Heart left ventricle (tissue), 16 donors: ENCODE data around the gene LRRC15. TPM values are rescaled to one million over a fixed set of nuclear protein-coding genes. Genes with fewer than 3 reads are reported as not detected.

ENCODE experiments used
- ATAC-seq, 4 donors: fragments of 200-7000 bp; cut with Tn5 transposase; one replicate each; pipeline ENCODE4 v1.9.1; 2020 to 2022; ENCODE audit warnings: moderate library complexity in 4 of 4, mild to moderate bottlenecking in 3 of 4, moderate number of reproducible peaks in 1 of 4
- DNase-seq, 5 donors: peaks; one replicate each; pipeline ENCODE4 v3.0.0-alpha.2; 2020
- H3K27ac ChIP-seq, 12 donors: fragments of 200-600 bp; sonication (generic) in 4 of 12; one replicate each; pipeline versions ENCODE4 v1.5.0 to v1.8.0; 2016 to 2022; ENCODE audit warnings: mild to moderate bottlenecking in 2 of 12
- H3K27me3 ChIP-seq, 9 donors: fragments of 200-600 bp; sonication (generic) in 2 of 9; one replicate each; pipeline versions ENCODE4 v1.5.1 to v1.8.0; 2016 to 2022; ENCODE audit warnings: mild to moderate bottlenecking in 3 of 9
- H3K36me3 ChIP-seq, 9 donors: fragments of 200-600 bp; sonication (generic) in 2 of 9; one replicate each; pipeline versions ENCODE4 v1.5.0 to v1.8.0; 2018 to 2022; ENCODE audit warnings: mild to moderate bottlenecking in 2 of 9
- H3K4me1 ChIP-seq, 12 donors: fragments of 200-600 bp; sonication (generic) in 4 of 12; one replicate each; pipeline versions ENCODE4 v1.5.0 to v1.8.0; 2016 to 2022; ENCODE audit warnings: mild to moderate bottlenecking in 3 of 12
- H3K4me3 ChIP-seq, 12 donors: fragments of 200-600 bp; sonication (generic) in 4 of 12; one replicate each; pipeline versions ENCODE4 v1.5.0 to v1.8.0; 2017 to 2022; ENCODE audit warnings: mild to moderate bottlenecking in 9 of 12, moderate library complexity in 4 of 12
- H3K9me3 ChIP-seq, 12 donors: fragments of 200-600 bp; sonication (generic) in 4 of 12; one replicate each; pipeline versions ENCODE4 v1.5.0 to v1.8.0; 2016 to 2022; ENCODE audit warnings: mild to moderate bottlenecking in 1 of 12
- POLR2A ChIP-seq, 2 donors: fragments of 450-650 bp; IDR thresholded peaks; one replicate each; pipeline ENCODE4 v1.6.1; 2017; ENCODE audit warnings: antibody characterized with exemption in 2 of 2, mild to moderate bottlenecking in 2 of 2, moderate library complexity in 2 of 2
- WGBS, 4 donors: extraction: QIAGEN DNeasy Blood & Tissue Kit in 2 of 4; methylation state at CpG; one replicate each; pipeline versions ENCODE4 v1.1.5 to v1.1.7; 2013 to 2018; 5-methylcytosine and 5-hydroxymethylcytosine counted together
- intact Hi-C, 10 donors: fragments of 100-400 bp; cut with DNase I; formaldehyde crosslinking; loops; one replicate each; pipeline versions ENCODE4 v1.11.1 to v1.14.2; 2022
- polyA plus RNA-seq, 2 donors: library from polyadenylated mRNA; stranded (reverse); fragments of 200-250 nt; gene quantifications; one replicate each; pipeline ENCODE4 v1.2.3, GENCODE V29; 2013
- total RNA-seq, 9 donors: library from RNA; depleted of rRNA in 2 of 9; stranded (reverse); fragments of >200 nt in 2 of 9; fragmentation: NEBNext Ultra II Directional in 3 of 9; extraction: Animal tissue kit (Norgen Biotek cat#: 25700) in 3 of 9; gene quantifications; one replicate each; pipeline versions ENCODE4 v1.1.0 to v1.2.4, GENCODE V29; 2016 to 2023
- TF ChIP-seq, protein P1 (sequence below), 12 donors: fragments of 200-600 bp; sonication (generic) in 4 of 12; IDR thresholded peaks; one replicate each; pipeline versions ENCODE4 v1.5.0 to v1.8.0; 2018 to 2022; ENCODE audit warnings: antibody characterized with exemption in 12 of 12, mild to moderate bottlenecking in 5 of 12
- donor health status: ischemic (EF 13 %, LVEDD 7.1; RV severe dilation, severe dysfunction).
- donor health status: healthy with polysubstance abuse.
- donor health status: DM: no; HTN: yes; CAD: no.
- donor health status: DM: no; HTN: no; CAD: no.
- donor health status: ischemic (EF 25% LVEDD 6.9; RV normal size, moderate dysfunction).
- donor health status: ischemic (EF 25% LVEDD 5.7; RV mildly dilated, moderate dysfunction).
- donor health status: healthy.
- donor health status: DM: yes; HTN: yes; CAD: no.
- donor health status: ischemic (EF 35%, LVEDD 5.7; RV mildly dilated, moderate dysfunction).
- donor health status: nonischemic (EF 11% LVEDD 7.7; RV severe dilation, severe dysfunction).
- donor health status: DM: yes; HTN: yes; CAD: no.
- donor health status: PGD.
- donor health status: ischemic (EF 29% LVEDD 5.4; RV normal size, mild dysfunction).
- donor health status: nonischemic (EF 23%, LVEDD 6.1; RV moderate dilation, normal function).

Gene LRRC15
- total and polyA plus RNA-seq, 11 donors, result 0.04 to 1.9 (median 0.12) TPM; not detected in 1

DNA sequence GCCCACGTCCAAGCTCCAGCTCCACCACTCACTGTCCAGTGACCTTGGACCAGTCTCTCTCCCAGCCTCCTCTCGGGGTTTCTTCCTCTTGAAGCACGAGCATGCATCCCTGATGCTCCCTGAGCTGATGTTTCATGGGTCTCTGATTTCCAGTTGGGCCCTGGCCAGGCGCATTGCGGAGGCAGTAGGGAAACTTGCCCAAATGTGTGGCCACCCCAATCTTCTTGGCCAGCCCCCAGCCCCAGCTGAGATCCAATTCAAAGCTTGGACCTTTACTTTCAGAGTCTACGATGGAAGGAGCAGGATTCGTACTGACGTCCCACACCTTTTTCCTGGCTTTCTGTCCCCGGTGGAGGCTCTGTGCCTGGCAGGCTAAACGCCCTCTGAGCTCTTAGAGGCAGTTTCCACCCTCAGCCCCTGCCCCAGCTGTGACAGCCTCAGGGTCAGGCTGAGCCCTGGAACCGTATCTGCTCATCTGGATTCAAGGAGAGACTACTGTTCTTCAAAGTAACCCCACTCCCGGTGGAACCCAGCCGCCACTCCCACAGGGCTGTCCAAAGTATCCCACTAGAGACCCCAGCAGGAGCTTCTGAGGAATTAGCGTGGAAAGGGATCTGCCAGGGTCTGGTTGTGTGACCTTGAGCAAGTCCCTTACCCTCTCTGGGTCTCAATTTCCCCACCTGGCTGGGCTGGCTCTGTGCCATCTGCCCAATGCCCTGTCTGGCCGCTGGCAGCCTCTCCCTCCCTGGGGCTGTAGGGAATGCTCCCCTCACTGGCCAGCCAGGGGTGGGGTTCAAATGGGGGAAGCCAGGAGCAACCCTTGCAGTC, 55.8 kb downstream of the LRRC15 start:
- Histone ChIP-seq H3K4me1 (peaks cover 0 to 39% (median 19%) of the 10 kb centered on the region in 12 donors), H3K9me3 (peaks cover 0 to 5% (median under 1%) of the 10 kb centered on the region in 12 donors), H3K27ac (peak overlapping the region in 1 of 12 donors; percentile 71), H3K27me3 (peaks cover 0 to 54% (median 14%) of the 10 kb centered on the region in 9 donors), H3K4me3 (no peak overlapping the region), H3K36me3 (no peaks in the 10 kb centered on the region)
- ATAC-seq, result no peak
- intact Hi-C loops, result loop anchor here (2.0 to 10.0 kb wide), 14 partner anchors 41 to 649 kb away; partner anchors contain the start of gene HES1 (in 1 of the 10)
- peak in 3 of 5 donors; percentile 24 to 76 (median 51) for DNase-seq
- TF ChIP-seq POLR2A (IDR thresholded peaks at IDR 0.05), result no peak
- TF ChIP-seq, protein P1, sequence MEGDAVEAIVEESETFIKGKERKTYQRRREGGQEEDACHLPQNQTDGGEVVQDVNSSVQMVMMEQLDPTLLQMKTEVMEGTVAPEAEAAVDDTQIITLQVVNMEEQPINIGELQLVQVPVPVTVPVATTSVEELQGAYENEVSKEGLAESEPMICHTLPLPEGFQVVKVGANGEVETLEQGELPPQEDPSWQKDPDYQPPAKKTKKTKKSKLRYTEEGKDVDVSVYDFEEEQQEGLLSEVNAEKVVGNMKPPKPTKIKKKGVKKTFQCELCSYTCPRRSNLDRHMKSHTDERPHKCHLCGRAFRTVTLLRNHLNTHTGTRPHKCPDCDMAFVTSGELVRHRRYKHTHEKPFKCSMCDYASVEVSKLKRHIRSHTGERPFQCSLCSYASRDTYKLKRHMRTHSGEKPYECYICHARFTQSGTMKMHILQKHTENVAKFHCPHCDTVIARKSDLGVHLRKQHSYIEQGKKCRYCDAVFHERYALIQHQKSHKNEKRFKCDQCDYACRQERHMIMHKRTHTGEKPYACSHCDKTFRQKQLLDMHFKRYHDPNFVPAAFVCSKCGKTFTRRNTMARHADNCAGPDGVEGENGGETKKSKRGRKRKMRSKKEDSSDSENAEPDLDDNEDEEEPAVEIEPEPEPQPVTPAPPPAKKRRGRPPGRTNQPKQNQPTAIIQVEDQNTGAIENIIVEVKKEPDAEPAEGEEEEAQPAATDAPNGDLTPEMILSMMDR (IDR thresholded peaks at IDR 0.05), result no peak
- 57 to 72% (median 64%) methylated on average over 14 to 15 of the region's 15 CpGs for WGBS, 4 donors

DNA sequence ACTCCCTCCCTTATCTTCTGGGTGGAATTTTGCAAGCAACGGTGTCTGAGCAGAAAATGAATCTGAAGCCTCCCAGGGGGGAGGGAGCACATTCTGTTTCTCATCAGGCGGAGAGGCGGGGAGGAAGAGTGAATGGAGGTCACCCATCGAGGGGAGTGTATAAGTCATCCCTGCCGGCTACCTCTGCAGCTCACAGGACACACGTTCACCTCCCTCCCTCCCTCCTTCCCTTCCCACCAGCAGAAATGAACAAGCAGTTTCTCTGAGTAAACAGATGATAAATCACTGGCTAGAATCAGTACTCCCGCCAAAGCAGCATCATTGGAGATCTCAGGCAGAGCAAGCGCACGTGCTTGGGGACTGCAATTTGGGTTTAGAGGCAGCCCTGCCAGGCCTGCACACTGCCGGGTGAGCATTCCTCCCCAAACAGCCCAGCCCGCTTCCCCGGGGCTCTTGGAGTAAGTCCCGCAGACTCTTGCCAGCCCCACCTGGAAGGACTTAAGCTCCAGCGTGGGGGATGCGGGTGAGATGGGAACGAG, 56.7 kb downstream of the LRRC15 start:
- peak overlapping the region in 1 of 12 donors; percentile 71 for H3K27ac ChIP-seq
- H3K9me3 ChIP-seq, result no peaks in the 10 kb centered on the region
- H3K4me3 ChIP-seq, result no peak overlapping the region
- intact Hi-C loops, result loop anchor here in 9 of 10 donors (2.0 to 10.0 kb wide), 7 partner anchors 41 to 648 kb away; no protein-coding TSS in a partner anchor
- H3K4me1 ChIP-seq, result peaks cover 0 to 39% (median 19%) of the 10 kb centered on the region in 12 donors
- ATAC-seq (no peak), DNase-seq (peak in 1 of 5 donors; percentile 70)
- WGBS, 4 donors, result 44 to 55% (median 50%) methylated on average over 16 of the region's 16 CpGs
- H3K27me3 ChIP-seq, result peaks cover 0 to 54% (median 14%) of the 10 kb centered on the region in 9 donors
- no peaks in the 10 kb centered on the region for H3K36me3 ChIP-seq
- TF ChIP-seq, protein P1 (IDR thresholded peaks at IDR 0.05), result no peak
- TF ChIP-seq POLR2A (IDR thresholded peaks at IDR 0.05), result no peak

DNA sequence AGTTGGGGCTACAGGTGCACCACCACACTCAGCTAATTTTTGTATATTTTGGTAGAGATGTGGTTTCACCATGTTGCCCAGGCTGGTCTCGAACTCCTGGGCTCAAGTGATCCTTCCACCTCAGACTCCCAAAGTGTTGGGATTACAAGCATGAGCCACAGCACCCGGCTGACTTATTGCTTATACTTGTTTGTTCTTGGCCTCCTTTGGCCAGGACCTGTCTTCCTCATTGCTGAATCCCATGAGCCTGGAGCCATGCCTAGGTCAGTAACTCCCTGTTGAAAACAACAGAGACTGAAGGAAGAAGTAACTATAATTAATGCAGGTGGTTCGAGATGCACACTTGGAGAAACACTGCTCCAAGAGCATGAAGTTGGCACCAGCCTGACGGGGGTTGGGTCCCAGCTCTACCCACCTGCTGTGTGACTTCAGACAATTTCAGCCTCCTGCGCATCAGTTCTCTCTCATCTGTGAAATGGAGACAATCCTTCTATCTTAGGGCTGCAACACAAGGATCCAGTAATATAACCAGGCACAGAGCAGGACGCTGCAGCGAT, 57.3 kb downstream of the LRRC15 start:
- Histone ChIP-seq H3K27me3 (peaks cover 0 to 52% (median 10%) of the 10 kb centered on the region in 9 donors), H3K4me1 (peaks cover 0 to 39% (median 19%) of the 10 kb centered on the region in 12 donors), H3K27ac (peak overlapping the region in 1 of 12 donors; percentile 71), H3K36me3 (no peaks in the 10 kb centered on the region), H3K4me3 (no peak overlapping the region), H3K9me3 (no peaks in the 10 kb centered on the region)
- DNase-seq (peak in 1 of 5 donors; percentile 21), ATAC-seq (no peak)
- intact Hi-C loops, result loop anchor here in 9 of 10 donors (2.0 to 10.0 kb wide), 7 partner anchors 40 to 647 kb away; no protein-coding TSS in a partner anchor
- 75 to 82% (median 79%) methylated on average over 7 of the region's 7 CpGs for WGBS, 4 donors
- TF ChIP-seq, protein P1 (IDR thresholded peaks at IDR 0.05), result no peak
- no peak for TF ChIP-seq POLR2A (IDR thresholded peaks at IDR 0.05)
